NCI-H226 (cell line): ENCODE data around the gene DIAPH2.
"Not testable (repeated sequence)": the region's sequence is repeated elsewhere in the genome, so short reads cannot be mapped to it uniquely, and the experiment has no call there.

Experiments used
- DNase-seq: peaks from one replicate; pipeline ENCODE4 v3.0.0-alpha.2; 2015

Gene DIAPH2

GRCh38 chrX:96719161-96719875 is 34.7 kb downstream of the DIAPH2 start:
- no peak for DNase-seq

DNA sequence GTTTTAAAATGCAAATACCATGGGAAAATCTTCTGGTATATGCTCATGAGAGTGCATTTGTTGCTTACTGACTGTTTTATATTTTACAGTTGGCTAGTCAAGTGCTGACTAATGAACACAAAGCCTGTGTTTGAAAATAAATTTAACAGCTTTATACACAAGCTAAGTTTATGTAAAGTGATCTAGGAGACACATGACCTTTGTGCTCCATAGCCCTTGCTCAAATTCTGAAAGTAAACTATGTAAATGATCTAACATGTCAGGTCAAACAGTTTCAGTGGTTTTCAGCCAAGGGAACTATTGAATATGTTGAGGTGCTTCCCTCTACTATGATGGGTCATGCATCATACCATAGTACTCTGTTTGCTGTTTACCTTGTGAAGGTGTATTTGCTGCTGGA is 36.7 kb downstream of the DIAPH2 start:
- no peak for DNase-seq

DNA sequence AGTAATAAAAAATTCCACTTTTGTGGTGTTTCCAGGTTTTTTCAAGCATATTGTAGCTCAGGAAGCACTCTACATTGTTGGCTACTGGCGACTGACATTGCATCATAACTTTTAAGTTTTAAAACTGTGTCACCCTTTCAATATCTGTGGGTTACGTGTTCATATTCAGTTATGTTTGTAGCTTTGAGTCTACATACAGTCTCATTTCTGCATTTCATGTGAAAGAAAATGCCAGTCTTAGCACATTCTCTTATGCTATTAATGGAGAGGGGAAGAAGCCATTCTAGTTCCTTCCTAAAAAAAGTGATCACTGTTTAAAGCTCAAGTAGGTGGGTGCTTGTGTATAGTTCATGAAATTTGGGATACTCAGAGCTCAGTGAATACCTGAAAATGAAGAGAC is 38.1 kb downstream of the DIAPH2 start:
- no peak for DNase-seq

DNA sequence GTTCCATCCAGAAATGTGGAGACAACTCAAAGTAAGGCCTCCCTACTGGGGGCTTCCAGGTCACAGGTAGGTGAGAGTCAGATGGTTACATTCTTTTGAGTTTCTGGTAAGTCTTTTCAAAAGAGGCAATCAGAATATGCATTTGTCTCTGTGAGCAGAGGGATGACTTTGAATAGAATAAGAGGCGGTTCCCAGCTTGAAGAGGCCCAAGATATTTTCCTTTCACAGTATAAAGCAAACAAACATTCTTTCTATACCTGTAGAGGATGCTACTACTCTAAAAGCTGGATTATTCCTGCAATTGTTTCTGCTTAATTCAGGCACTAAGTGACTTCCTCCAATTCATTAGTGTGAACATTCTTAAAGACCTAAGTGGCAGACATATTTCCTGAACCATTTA is 44.4 kb downstream of the DIAPH2 start:
- no peak for DNase-seq

DNA sequence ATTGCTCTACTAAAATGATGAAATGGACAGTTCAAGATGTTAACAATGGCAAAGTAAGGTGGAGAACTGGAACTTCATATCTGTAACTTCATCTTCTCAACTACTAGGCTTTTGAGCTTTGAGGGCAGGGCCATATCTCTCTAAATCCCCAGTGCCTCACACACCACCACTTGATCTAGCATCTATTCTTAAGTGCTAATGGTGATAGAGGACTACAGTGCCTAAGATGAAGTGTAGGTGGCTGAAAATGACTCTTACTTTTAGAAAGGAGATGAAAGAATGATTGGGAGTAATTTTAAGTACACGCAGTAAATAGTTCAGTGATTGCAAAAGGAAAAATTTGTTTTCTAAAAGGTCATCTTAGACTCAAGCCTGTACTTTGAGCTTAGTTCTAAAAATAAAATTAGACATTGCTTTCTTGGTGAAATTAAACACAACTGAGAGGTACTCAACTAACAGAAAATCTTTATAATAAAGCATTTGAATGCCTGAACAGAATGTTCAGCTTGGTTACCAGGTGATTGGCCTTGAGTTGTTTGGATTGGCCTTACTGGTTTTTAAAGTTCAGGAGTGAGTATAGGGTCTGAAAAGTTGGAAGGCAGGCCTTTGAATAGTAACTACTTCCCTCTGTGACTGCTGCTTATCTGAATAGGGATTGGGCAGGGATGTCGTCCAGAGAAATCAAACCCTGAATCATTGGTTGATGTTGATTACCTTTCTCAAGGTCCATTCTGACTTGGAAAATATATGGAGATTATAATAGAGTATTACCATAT is 45.4 kb downstream of the DIAPH2 start:
- DNase-seq, result no peak

GRCh38 chrX:96731000-96731399 is 46.4 kb downstream of the DIAPH2 start:
- not testable (repeated sequence) for DNase-seq

DNA sequence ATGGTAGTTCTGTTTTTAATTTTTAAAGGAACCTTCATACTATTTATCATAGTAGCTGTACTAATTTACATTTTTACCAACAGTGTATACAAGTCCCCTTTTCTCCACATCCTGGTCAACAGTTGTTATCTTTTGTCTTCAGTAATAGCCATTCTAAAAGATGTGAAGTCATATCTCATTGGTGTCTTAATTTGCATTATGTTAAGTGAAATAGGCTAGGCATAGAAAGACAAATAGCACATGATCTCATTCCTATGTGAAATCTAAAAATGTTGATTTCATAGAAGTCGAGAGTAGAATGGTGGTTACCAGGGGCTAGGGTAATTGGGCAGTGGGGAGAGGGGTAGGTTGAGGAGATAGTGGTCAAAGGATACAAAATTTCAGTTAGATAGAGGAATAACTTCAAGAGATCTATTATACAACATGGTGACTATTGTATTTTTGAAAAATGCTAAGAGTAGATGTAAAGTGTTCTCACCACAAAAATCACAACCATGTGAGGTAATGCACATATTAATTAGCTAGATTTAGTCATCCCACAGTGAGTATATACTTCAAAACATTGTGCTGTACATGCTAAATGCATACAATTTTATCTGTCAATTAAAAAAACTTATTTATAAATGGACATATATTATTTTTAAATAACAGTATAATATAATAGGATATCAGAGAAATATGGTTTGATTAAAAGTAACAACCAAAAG is 58.9 kb downstream of the DIAPH2 start:
- no peak for DNase-seq

DNA sequence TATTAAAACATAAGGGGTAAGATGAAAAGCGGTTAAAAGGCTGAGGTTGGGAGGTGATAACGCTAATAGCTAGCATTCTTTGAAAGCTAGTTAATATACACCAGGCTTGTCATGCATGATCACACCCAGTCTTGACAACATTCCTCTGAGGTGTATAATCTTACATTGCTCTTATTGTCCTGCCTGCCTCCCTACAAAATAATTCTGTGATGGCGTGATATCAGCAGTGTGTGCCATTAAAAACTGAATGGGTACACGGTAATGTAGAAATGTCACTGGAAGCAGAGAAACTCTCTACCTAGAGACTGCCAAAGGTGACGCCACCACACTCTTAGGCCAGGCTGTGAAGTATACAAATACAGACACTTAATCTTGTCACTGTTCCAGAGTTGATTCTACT is 68.1 kb downstream of the DIAPH2 start:
- peak; percentile 34 for DNase-seq

DNA sequence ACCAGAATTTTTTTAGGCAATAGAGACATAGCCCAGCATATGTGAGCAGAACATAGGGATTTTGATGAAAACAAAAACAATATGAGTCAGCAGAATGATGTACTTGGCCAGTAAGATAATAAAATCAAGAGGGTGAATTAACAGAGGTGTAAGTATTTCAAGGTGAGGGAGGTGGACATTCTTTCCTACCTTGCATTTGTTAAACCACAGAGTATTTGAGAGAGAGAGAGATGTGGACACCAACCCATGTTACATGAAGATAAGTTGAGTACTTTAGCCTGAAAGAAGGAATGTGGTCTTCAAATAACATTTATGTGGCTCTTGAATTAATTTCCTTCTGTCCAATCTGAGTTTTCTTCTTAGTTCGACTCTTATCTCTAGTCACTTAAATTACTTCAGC is 68.6 kb downstream of the DIAPH2 start:
- no peak for DNase-seq

DNA sequence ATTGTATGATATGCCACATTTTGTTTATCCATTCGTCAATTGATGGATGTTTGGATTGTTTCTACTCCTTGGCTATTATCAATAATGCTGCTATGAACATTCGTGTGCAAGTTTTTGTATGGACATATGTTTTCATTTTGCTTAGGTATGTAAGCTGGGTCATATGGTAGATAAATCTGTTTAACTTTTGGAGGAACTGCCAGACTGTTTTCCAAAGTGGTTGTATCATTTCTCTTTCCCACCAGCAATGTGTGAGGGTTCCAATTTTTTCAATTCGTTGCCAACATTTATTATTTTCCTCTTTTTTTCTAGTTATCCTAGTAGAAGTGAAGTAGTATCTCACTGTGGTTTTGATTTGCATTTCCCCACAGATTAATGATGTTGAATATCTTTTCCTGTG is 71.8 kb downstream of the DIAPH2 start:
- DNase-seq, result no peak

GRCh38 chrX:96761566-96761965 is 76.9 kb downstream of the DIAPH2 start:
- no peak for DNase-seq

GRCh38 chrX:96763608-96764007 is 79.0 kb downstream of the DIAPH2 start:
- no peak for DNase-seq

DNA sequence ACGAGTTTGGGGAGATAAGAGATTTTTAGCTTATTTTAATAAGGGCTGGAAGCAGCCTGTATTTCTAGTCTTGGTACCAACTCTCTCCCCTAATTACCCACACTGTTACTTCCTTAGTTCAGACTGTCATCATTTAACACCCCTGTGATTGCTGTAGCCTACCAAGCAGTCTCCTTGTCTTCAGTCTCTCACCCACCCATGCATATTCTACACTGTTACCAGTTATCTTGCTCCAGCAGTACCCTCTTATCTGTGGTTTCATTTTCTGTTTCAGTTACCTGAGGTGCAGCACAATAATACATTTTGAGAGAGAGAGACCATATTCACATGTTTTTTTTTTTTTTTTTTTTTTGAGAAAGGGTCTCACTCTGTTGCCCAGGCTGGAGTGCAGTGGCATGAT is 80.2 kb downstream of the DIAPH2 start:
- DNase-seq, result no peak

DNA sequence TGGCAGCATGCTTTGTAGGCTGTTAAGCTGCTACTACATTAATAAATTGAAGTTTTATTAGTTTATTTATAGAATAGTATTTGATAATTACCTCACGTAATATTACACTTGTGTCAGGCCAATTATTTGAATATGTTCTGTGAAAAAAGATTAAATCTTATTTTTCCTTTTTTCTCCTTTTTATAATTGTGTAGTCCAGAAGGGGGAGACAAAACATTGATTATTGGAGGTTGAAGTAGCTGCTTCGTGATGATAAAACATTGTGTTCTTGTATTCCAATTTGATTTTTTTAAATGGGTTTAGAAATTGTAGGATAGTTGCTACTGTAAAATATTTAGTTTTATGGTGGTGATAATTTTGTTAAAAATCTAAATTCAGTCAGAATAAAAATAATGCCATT is 85.7 kb downstream of the DIAPH2 start:
- no peak for DNase-seq

DNA sequence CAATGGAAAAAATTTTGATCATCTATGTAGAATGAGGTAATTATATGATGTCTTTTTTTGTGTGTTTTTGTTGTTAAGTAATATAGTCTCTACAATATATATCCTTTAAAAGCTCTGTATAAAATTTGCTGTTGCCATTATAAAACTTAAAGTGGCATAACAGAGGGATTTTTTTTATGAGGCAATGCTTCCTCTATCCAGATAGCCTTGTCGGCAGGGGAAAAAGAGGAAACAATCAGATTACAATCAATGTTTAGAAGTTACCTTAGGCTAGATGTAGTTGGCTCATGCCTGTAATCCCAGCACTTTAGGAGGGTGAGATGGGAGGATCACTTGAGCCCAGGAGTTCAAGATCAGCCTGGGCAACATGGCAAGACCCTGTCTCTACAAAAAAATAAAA is 86.8 kb downstream of the DIAPH2 start:
- no peak for DNase-seq

- DNase-seq, result no peak
These were observed 89.5 kb downstream of the DIAPH2 start for GRCh38 chrX:96774116-96774515.

- no peak for DNase-seq
These were observed 92.3 kb downstream of the DIAPH2 start for GRCh38 chrX:96776966-96777365.

DNA sequence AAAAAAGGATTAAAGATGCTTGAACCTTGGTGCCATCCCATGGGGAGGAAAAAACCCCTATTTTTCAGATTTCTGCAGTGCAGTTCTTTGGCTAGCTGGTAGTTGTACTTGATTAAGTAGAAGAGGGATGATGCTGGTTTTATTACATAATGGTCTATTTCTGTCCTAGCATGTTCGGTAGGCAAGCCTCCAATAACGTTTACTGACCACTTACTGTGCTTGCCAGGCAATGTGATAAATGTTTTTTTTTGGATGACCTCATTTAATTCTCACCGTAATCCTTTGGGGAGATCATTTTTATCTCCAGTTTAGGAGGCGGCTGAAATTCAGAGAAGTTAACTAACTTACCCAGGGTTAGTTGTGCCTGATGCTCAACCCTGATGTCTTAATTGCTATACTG is 106.9 kb downstream of the DIAPH2 start:
- peak; percentile 1 for DNase-seq

DNA sequence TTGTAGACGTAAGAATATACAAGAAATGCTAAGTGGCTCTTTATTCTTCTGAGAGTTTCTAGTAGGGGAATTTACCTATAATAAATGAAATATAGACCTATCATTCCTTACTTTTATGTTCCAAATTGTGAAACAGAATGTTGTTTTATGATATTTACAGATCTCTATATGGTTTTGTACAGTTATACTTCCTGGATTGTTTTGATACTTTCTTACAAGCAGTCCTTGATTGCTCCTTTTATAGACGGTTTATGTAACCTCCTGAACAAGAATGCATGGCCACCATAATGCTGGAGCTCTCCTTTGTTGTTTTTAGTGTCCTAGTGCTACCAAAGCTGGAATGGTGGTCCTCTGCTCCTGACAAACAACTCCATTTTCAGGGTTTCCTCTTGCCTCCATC is 107.4 kb downstream of the DIAPH2 start:
- no peak for DNase-seq

DNA sequence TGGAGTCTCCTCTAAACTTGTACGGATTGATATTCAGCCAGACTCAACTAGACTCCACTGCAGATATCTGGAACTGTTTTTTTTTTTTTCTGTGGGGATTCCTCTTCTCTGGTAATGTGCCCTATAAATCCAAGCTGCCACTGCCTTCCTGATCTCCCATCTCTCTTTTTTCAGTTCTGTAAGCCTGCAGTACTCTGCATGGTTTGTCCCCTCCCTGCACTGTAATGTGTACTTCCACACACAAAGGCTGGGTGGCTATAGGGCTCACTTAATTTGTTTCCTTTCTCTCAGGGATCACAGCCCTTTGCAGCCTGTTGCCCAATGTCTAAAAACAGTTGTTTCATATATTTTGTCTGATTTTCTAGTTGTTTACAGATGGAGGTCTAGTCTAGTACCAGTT is 114.3 kb downstream of the DIAPH2 start:
- DNase-seq, result no peak

DNA sequence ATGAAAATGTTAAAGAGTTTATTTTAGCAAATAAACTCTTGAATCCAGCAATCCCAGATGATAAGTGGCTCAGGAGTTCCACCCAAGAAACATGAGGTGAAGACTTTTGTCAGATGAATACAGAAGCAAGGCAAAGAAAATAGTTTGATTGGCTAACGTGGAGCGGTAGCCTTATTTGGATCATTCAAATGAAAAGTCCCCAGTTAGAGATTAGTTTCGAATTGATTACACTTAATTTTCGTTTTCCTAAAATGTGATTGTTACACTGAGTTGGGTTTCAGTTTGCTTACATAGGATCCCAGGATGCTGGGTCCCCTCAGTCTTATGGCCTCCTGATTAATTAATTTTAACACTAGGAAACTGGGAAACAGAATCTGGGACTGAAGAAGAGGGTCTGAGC is 122.7 kb downstream of the DIAPH2 start:
- no peak for DNase-seq

GRCh38 chrX:96820935-96821334 is 136.3 kb downstream of the DIAPH2 start:
- no peak for DNase-seq

GRCh38 chrX:96824166-96824565 is 139.5 kb downstream of the DIAPH2 start:
- DNase-seq, result no peak

GRCh38 chrX:96833333-96833732 is 148.7 kb downstream of the DIAPH2 start:
- no peak for DNase-seq
